A549 (cell line): ENCODE data around the gene PDIK1L. TPM values are rescaled to one million over a fixed set of nuclear protein-coding genes. Genes with fewer than 3 reads are reported as not detected.

Experiments
- ATAC-seq, 2 experiments: fragments of 200-7000 bp in 1 of 2; fragments of >200 bp in 1 of 2; cut with Nextera tagmentation in 1 of 2; cut with Tn5 transposase in 1 of 2; 3 replicates each; pipeline versions ENCODE4 v1.8.0 to v1.9.1; 2018 to 2020; ENCODE audit warnings: mild to moderate bottlenecking in 1 of 2, moderate library complexity in 1 of 2
- CTCF ChIA-PET: fragments of 300-600 bp; sonication (Branson Sonifier 250); formaldehyde crosslinking; extraction: SDS; loops from one replicate; lab custom pipeline; 2021; ENCODE audit warnings: antibody characterized with exemption, inconsistent platforms; lab: Yijun Ruan, JAX
- POLR2A ChIA-PET: fragments of 350-600 bp; formaldehyde crosslinking; extraction: SDS; loops from one replicate; lab custom pipeline; 2021; ENCODE audit warnings: antibody characterized with exemption, inconsistent platforms; lab: Yijun Ruan, JAX
- DNase-seq, 2 experiments: peaks; one replicate each; pipeline versions ENCODE4 v3.0.0 to v3.0.0-alpha.2; 2011 to 2016; ENCODE audit warnings: low read depth in 1 of 2, low spot score in 1 of 2
- FAIRE-seq: peaks from 2 replicates; lab custom pipeline; 2011; peaks lifted over from hg19 to GRCh38; lab: Jason Lieb, UNC
- H3K27ac ChIP-seq, 2 experiments: fragments of >200 bp; sonication (Bioruptor Twin); formaldehyde crosslinking; 3 replicates each; pipeline ENCODE4 v1.5.1; 2016 to 2017
- H3K4me1 ChIP-seq: fragments of >200 bp; sonication (Bioruptor Twin); formaldehyde crosslinking; 3 replicates; pipeline ENCODE4 v1.6.1; 2016
- H3K4me2 ChIP-seq: fragments of >200 bp; sonication (Bioruptor Twin); formaldehyde crosslinking; 3 replicates; pipeline ENCODE4 v1.6.1; 2016
- H3K4me3 ChIP-seq: fragments of >200 bp; sonication (Bioruptor Twin); formaldehyde crosslinking; 3 replicates; pipeline ENCODE4 v1.5.1; 2016
- H3K9me3 ChIP-seq: fragments of >200 bp; sonication (Bioruptor Twin); formaldehyde crosslinking; 3 replicates; pipeline ENCODE4 v1.6.1; 2016
- CBX8 ChIP-seq: fragments of 200-600 bp; sonication (generic); IDR thresholded peaks from 2 replicates; pipeline ENCODE4 v1.6.1; 2016
- CHD2 ChIP-seq: fragments of 150-350 bp; IDR thresholded peaks from 2 replicates; pipeline ENCODE4 v1.6.1; 2014; ENCODE audit warnings: low read length; ENCODE audit not compliant: partially characterized antibody
- EHF ChIP-seq: fragments of 250-450 bp; sonication (Bioruptor Pico); IDR thresholded peaks from 2 replicates; pipeline ENCODE4 v1.5.0; 2020; ENCODE audit warnings: mild to moderate bottlenecking
- EHMT2 ChIP-seq: fragments of 200-600 bp; sonication (generic); IDR thresholded peaks from 2 replicates; pipeline ENCODE4 v1.6.1; 2016; ENCODE audit warnings: antibody characterized with exemption, low read depth, mild to moderate bottlenecking, moderate library complexity
- FOSB ChIP-seq: fragments of 250-450 bp; sonication (Bioruptor Pico); IDR thresholded peaks from 2 replicates; pipeline ENCODE4 v1.5.0; 2020; ENCODE audit warnings: mild to moderate bottlenecking, moderate library complexity
- HOXB13 ChIP-seq: fragments of 250-450 bp; sonication (Bioruptor Pico); IDR thresholded peaks from 2 replicates; pipeline ENCODE4 v1.5.0; 2020; ENCODE audit warnings: low read depth, mild to moderate bottlenecking, moderate library complexity
- JUN ChIP-seq, 2 experiments: fragments of >200 bp; sonication (Bioruptor Twin); formaldehyde crosslinking; IDR thresholded peaks; 2 replicates in 1 of 2; 3 replicates in 1 of 2; pipeline ENCODE4 v1.6.1; 2016 to 2017
- KDM1A ChIP-seq: fragments of 200-600 bp; sonication (generic); IDR thresholded peaks from 2 replicates; pipeline ENCODE4 v1.6.1; 2016; ENCODE audit warnings: low read depth, mild to moderate bottlenecking
- KDM5A ChIP-seq: fragments of 200-600 bp; sonication (generic); IDR thresholded peaks from 2 replicates; pipeline ENCODE4 v1.6.1; 2016; ENCODE audit warnings: antibody characterized with exemption, mild to moderate bottlenecking
- MAFK ChIP-seq: fragments of 450-650 bp; IDR thresholded peaks from 2 replicates; pipeline ENCODE4 v1.6.1; 2014; ENCODE audit not compliant: partially characterized antibody
- NPAS2 ChIP-seq: fragments of 250-450 bp; sonication (Bioruptor Pico); IDR thresholded peaks from 2 replicates; pipeline ENCODE4 v1.8.0; 2022; ENCODE audit warnings: mild to moderate bottlenecking, moderate library complexity, borderline replicate concordance
- POLR2AphosphoS2 ChIP-seq: conservative IDR thresholded peaks from 2 replicates; pipeline ENCODE4 v1.6.1; 2012; ENCODE audit warnings: low read length, improper control_type of control experiment, inconsistent platforms
- RARB ChIP-seq: fragments of 250-450 bp; sonication (Bioruptor Pico); IDR thresholded peaks from 2 replicates; pipeline ENCODE4 v1.8.0; 2021; ENCODE audit warnings: mild to moderate bottlenecking, moderate library complexity
- RNF2 ChIP-seq: fragments of 200-600 bp; sonication (generic); IDR thresholded peaks from 2 replicates; pipeline ENCODE4 v1.6.1; 2016; ENCODE audit warnings: low read depth, mild to moderate bottlenecking, antibody characterized with exemption, moderate library complexity, borderline replicate concordance
- SREBF2 ChIP-seq: fragments of 450-650 bp; IDR thresholded peaks from 2 replicates; pipeline ENCODE4 v1.6.1; 2014; ENCODE audit warnings: mild to moderate bottlenecking, moderate library complexity
- ZC3H11A ChIP-seq: fragments of 450-650 bp; IDR thresholded peaks from 2 replicates; pipeline ENCODE4 v1.6.1; 2014; ENCODE audit warnings: antibody characterized with exemption, mild to moderate bottlenecking
- WGBS: methylation state at CpG from one replicate; pipeline ENCODE4 v1.1.6; 2017; ENCODE audit errors: missing lambda C conversion rate; 5-methylcytosine and 5-hydroxymethylcytosine counted together
- polyA plus RNA-seq, 4 experiments: library from polyadenylated mRNA; depleted of rRNA in 3 of 4; stranded (reverse); fragments of >200 nt; fragmentation: RNase III in 1 of 4; extraction: RNeasy Plus Mini Kit Qiagen cat#74134 plus additional on column Dnase treatment in 1 of 4; gene quantifications; 2 replicates in 3 of 4; 3 replicates in 1 of 4; pipeline ENCODE4 v1.2.3, GENCODE V29; 2011 to 2017
- TF ChIP-seq, protein P1 (sequence below): fragments of 200-600 bp; sonication (generic); IDR thresholded peaks from 2 replicates; pipeline ENCODE4 v1.6.1; 2016; ENCODE audit warnings: antibody characterized with exemption, mild to moderate bottlenecking, moderate library complexity
- TF ChIP-seq, protein P2 (sequence below): IDR thresholded peaks from 2 replicates; pipeline ENCODE4 v1.6.1; 2012; ENCODE audit warnings: low read depth, borderline replicate concordance
- TF ChIP-seq, protein P3 (sequence below): fragments of 150-350 bp; IDR thresholded peaks from 2 replicates; pipeline ENCODE4 v1.6.1; 2014; ENCODE audit warnings: low read depth, mild to moderate bottlenecking, low read length

PDIK1L gene
- polyA plus RNA-seq, 2 of the 4 experiments (the other 2 are of a cell fraction), result 2.3 to 4.3 TPM

DNA sequence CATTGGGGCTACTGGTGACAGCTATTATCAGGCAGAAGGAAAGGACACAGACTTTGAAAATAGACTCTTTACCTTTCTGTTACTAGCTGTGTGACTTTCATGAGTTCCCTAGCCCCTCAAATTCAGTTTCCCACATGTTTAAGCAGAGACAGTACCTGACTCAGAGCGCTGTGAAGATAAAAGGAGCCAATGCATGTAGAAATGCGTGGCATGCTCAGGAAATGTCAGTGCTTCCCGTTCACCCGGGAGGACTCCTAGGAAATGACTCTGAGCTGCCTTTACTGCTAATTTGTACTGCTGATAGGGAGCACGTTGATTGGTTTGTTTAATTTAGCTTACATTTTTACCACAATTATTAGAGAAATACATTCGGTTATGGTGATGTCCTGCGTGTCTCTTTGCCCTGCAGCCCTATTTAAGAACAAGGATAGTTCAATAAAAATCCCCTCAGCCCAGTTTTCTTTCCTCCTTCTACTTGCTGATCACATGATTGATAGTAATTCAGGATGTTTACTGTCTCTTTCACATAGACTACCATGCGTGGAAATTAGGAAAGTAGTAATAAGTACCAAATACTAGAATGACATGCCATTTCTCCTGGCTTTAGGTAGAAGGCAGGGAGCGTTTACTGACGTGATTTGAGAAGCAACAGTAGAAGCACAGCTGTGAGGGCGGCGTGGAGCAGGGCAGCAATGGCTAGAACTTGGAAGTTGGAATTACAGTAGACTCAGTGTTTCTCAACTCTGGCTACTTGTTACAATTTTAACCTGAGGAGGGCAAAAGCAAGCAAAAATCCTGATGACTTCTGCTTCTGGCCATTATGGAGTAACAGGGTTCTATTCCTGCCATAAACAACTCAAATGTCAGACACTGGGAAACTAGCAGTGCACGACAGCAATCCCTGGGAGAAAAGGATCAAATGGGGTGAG lies 15.9 kb downstream of the PDIK1L start:
- H3K4me1 ChIP-seq, result peaks cover 30% of the 10 kb centered on the region; the same call in 2 of the 3 replicates

DNA sequence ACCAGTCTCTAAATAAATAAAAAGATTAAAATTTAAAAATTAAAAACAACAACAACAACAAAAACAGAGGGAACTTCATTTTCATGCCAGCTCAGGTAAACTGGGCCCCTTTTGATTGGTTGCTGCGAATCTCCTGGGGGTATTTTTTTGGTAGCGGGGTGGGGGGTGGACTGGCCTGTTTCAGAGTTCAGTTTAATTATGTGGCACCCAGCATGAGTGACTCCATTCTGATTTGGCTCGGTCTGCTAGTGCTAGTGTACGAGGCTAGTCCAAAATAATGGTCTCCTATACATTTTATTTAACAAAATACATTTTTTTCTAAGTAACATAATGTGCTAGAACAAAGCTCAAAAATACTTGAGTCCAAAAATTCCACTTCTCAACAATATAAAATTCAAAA lies 18.2 kb downstream of the PDIK1L start:
- WGBS, result 75% methylated on average over 4 of the region's 4 CpGs
- no peak for TF ChIP-seq FOSB (CRISPR knock-in tag)
- no peak for TF ChIP-seq EHF (CRISPR knock-in tag)
- TF ChIP-seq MAFK, result no peak
- TF ChIP-seq, protein P1, sequence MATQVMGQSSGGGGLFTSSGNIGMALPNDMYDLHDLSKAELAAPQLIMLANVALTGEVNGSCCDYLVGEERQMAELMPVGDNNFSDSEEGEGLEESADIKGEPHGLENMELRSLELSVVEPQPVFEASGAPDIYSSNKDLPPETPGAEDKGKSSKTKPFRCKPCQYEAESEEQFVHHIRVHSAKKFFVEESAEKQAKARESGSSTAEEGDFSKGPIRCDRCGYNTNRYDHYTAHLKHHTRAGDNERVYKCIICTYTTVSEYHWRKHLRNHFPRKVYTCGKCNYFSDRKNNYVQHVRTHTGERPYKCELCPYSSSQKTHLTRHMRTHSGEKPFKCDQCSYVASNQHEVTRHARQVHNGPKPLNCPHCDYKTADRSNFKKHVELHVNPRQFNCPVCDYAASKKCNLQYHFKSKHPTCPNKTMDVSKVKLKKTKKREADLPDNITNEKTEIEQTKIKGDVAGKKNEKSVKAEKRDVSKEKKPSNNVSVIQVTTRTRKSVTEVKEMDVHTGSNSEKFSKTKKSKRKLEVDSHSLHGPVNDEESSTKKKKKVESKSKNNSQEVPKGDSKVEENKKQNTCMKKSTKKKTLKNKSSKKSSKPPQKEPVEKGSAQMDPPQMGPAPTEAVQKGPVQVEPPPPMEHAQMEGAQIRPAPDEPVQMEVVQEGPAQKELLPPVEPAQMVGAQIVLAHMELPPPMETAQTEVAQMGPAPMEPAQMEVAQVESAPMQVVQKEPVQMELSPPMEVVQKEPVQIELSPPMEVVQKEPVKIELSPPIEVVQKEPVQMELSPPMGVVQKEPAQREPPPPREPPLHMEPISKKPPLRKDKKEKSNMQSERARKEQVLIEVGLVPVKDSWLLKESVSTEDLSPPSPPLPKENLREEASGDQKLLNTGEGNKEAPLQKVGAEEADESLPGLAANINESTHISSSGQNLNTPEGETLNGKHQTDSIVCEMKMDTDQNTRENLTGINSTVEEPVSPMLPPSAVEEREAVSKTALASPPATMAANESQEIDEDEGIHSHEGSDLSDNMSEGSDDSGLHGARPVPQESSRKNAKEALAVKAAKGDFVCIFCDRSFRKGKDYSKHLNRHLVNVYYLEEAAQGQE, result no peak
- TF ChIP-seq, protein P2, sequence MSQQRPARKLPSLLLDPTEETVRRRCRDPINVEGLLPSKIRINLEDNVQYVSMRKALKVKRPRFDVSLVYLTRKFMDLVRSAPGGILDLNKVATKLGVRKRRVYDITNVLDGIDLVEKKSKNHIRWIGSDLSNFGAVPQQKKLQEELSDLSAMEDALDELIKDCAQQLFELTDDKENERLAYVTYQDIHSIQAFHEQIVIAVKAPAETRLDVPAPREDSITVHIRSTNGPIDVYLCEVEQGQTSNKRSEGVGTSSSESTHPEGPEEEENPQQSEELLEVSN, result no peak
- no peak for TF ChIP-seq SREBF2
- TF ChIP-seq ZC3H11A, result no peak
- TF ChIP-seq RARB (CRISPR knock-in tag), result no peak
- TF ChIP-seq RNF2, result no peak
- H3K4me1 ChIP-seq, result peaks cover 8% of the 10 kb centered on the region; the same call in 2 of the 3 replicates
- DNase-seq, result no peak
- ATAC-seq, result no peak
- no peak overlapping the region for H3K27ac ChIP-seq
- FAIRE-seq, result no peak
- no peaks in the 10 kb centered on the region for H3K9me3 ChIP-seq
- H3K4me3 ChIP-seq, result no peak overlapping the region
- ChIA-PET CTCF (interaction anchor here (1.1 to 4.5 kb wide), 3 partner anchors 16 to 25 kb away, joined by 3 to 24 read pairs (median 3); no protein-coding TSS in a partner anchor), POLR2A (no interaction called here)
- H3K4me2 ChIP-seq, result no peak overlapping the region

More for the DNA sequence above, 15.9 kb downstream of the PDIK1L start:
- Histone ChIP-seq H3K27ac (no peak overlapping the region), H3K9me3 (no peaks in the 10 kb centered on the region), H3K4me3 (no peak overlapping the region), H3K4me2 (no peak overlapping the region)
- TF ChIP-seq, protein P3, sequence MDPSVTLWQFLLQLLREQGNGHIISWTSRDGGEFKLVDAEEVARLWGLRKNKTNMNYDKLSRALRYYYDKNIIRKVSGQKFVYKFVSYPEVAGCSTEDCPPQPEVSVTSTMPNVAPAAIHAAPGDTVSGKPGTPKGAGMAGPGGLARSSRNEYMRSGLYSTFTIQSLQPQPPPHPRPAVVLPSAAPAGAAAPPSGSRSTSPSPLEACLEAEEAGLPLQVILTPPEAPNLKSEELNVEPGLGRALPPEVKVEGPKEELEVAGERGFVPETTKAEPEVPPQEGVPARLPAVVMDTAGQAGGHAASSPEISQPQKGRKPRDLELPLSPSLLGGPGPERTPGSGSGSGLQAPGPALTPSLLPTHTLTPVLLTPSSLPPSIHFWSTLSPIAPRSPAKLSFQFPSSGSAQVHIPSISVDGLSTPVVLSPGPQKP, result no peak
- no peak for TF ChIP-seq JUN (IDR thresholded peaks at IDR 0.05)
- WGBS, result 90% methylated on average over 13 of the region's 13 CpGs
- ATAC-seq (no peak), DNase-seq (no peak), FAIRE-seq (no peak)
- POLR2A ChIA-PET, result no interaction called here
- CTCF ChIA-PET, result interaction anchor here (0.9 to 7.1 kb wide), 8 partner anchors 10 to 225 kb away, joined by 3 to 46 read pairs (median 4); no protein-coding TSS in a partner anchor

DNA sequence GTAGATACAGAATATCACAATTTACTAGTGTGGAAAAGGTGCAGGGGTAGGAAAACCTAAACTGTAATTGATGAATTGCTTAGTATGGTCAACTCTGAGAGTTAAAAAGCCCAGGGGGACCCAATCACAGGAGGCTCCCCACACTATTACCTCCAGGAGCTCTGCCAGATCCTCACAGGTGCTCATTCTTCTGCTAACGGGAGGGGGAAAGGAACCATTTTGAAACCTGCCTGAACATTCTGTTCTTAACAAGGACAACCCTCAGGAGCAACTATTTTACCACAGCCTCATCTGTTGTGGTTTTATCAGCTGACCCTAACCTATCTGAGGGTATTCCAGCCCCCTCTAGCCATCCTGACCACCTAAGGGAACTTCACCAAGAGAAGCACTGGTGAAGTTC lies 19.1 kb downstream of the PDIK1L start:
- TF ChIP-seq KDM5A, result no peak
- no peak for TF ChIP-seq EHMT2
- TF ChIP-seq CHD2, result no peak
- TF ChIP-seq, protein P2, result no peak
- TF ChIP-seq MAFK, result no peak
- no peak for TF ChIP-seq FOSB (CRISPR knock-in tag)
- TF ChIP-seq NPAS2 (CRISPR knock-in tag), result no peak
- no peak for TF ChIP-seq POLR2AphosphoS2
- TF ChIP-seq CBX8, result no peak
- TF ChIP-seq HOXB13 (CRISPR knock-in tag), result no peak
- no peak for TF ChIP-seq KDM1A
- Histone ChIP-seq H3K4me3 (no peak overlapping the region), H3K4me2 (no peak overlapping the region), H3K27ac (no peak overlapping the region), H3K4me1 (0 out of 3 replicates have a peak, but pooled peaks cover 5% of the 10 kb centered on the region), H3K9me3 (no peaks in the 10 kb centered on the region)
- ChIA-PET POLR2A (no interaction called here), CTCF (interaction anchor here (1.0 to 4.5 kb wide), 4 partner anchors 8 to 26 kb away, joined by 3 to 24 read pairs (median 3); no protein-coding TSS in a partner anchor)
- no peak for DNase-seq
- no peak for FAIRE-seq
- WGBS, result 70% methylated on average over 1 of the region's 1 CpG
- ATAC-seq, result no peak
